ENCODE data around the gene IGBP1.
"Not testable (repeated sequence)": the region's sequence is repeated elsewhere in the genome, so short reads cannot be mapped to it uniquely, and the experiment has no call there.

Gene IGBP1

GRCh38 chrX:70133303-70134115 is at the start of gene IGBP1:
TSS of gene IGBP1 (plus strand) at chrX:70133447. CDS start at chrX:70133948, 501 bp downstream.
- peak; percentile 93 for DNase-seq (ENCODE audit: low spot score)

- DNase-seq (ENCODE audit: low spot score) = no peak
Measured at GRCh38 chrX:70084592-70085240, 48.5 kb upstream of the IGBP1 start.

GRCh38 chrX:70087857-70088630 is 45.2 kb upstream of the IGBP1 start:
- no peak for DNase-seq (ENCODE audit: low spot score)

- no peak for DNase-seq (ENCODE audit: low spot score)
Measured at GRCh38 chrX:70088751-70089150, 44.5 kb upstream of the IGBP1 start.

- no peak for DNase-seq (ENCODE audit: low spot score)
Measured at GRCh38 chrX:70089604-70090297, 43.5 kb upstream of the IGBP1 start.

GRCh38 chrX:70092247-70092646 is 41.0 kb upstream of the IGBP1 start:
- no peak for DNase-seq (ENCODE audit: low spot score)

- peak; percentile 12 for DNase-seq (ENCODE audit: low spot score)
Measured at GRCh38 chrX:70096052-70096451, 37.2 kb upstream of the IGBP1 start.

GRCh38 chrX:70105229-70105628 is 28.0 kb upstream of the IGBP1 start:
- no peak for DNase-seq (ENCODE audit: low spot score)

- DNase-seq (ENCODE audit: low spot score) = not testable (repeated sequence)
Measured at GRCh38 chrX:70111436-70112026, 21.7 kb upstream of the IGBP1 start.

GRCh38 chrX:70117738-70118137 is 15.5 kb upstream of the IGBP1 start:
- DNase-seq (ENCODE audit: low spot score) = no peak

- DNase-seq (ENCODE audit: low spot score) = not testable (repeated sequence)
Measured at GRCh38 chrX:70123014-70123413, 10.2 kb upstream of the IGBP1 start.

GRCh38 chrX:70124678-70125077 is 8.6 kb upstream of the IGBP1 start:
- DNase-seq (ENCODE audit: low spot score) = no peak

GRCh38 chrX:70128071-70128470 is 5.2 kb upstream of the IGBP1 start:
- DNase-seq (ENCODE audit: low spot score) = no peak

GRCh38 chrX:70129816-70130215 is 3.4 kb upstream of the IGBP1 start:
- peak; percentile 20 for DNase-seq (ENCODE audit: low spot score)

GRCh38 chrX:70132224-70132623 is 1.0 kb upstream of the IGBP1 start:
- DNase-seq (ENCODE audit: low spot score) = peak; percentile 47

- no peak for DNase-seq (ENCODE audit: low spot score)
Measured at GRCh38 chrX:70132877-70133302, 357 bp upstream of the IGBP1 start.

- DNase-seq (ENCODE audit: low spot score) = peak; percentile 19
Measured at GRCh38 chrX:70134116-70134477, 850 bp downstream of the IGBP1 start.

- no peak for DNase-seq (ENCODE audit: low spot score)
Measured at GRCh38 chrX:70138622-70139021, 5.4 kb downstream of the IGBP1 start.

GRCh38 chrX:70139736-70140135 is 6.5 kb downstream of the IGBP1 start:
- no peak for DNase-seq (ENCODE audit: low spot score)

- no peak for DNase-seq (ENCODE audit: low spot score)
Measured at GRCh38 chrX:70141373-70141772, 8.1 kb downstream of the IGBP1 start.
